ENCODE measurements around the gene PPFIBP2. TPM values are rescaled to one million over a fixed set of nuclear protein-coding genes. Genes with fewer than 3 reads are reported as not detected.

PPFIBP2 gene
- total and polyA plus RNA-seq, 2 of the 13 experiments (the other 11 are each of a cell fraction or from before 2014, with no cell fraction given), result 15.0 to 52.5 TPM

DNA sequence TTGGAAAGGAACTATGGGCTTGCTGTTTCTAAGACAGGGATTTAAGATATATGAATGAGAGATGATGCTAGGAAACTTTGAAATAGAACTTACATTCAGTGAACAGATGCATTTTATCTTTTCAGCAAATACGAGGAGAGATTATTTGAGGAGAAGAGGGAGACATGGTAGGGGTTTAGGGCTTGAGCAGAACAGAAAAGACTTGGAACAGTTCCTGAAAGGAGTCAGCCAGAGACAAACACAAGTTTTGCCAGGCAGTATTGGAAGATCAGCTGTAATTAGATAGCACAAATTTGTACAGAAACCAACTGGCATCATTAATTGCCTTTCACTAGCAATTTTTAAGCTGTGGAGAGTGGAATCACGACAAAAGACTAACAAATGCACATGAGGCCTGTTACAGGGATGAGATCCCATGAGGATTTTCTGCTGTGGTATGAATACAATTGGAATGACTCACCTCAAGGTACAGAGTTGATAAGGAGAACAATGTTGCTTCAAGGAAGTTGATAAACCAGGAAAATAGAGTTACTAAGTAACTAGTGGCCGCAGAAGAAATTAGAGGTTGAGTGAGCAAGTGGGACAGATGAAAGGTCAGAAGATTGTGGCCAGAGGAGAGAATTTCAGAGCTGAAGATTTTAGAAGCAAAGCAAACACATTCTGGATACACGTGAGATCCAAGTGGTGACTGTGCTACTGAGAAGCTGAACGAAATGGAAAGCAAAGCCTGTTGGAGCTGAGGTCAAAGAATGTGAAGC is 91.6 kb downstream of the PPFIBP2 start:
- intact Hi-C loops (cut with micrococcal nuclease; ENCODE audit: unreplicated experiment), result no loop called here
- H3K4me3 ChIP-seq (replicated peaks in 1 of 3; ENCODE audit: insufficient read depth in 1 of 3, low read depth in 2 of 3, low read length in 3 of 3), result no peak overlapping the region; a peak in 1 of 6 replicates
- WGBS (ENCODE audit: low lambda C conversion rate), result 16% methylated on average over 5 of the region's 5 CpGs
- H3K4me2 ChIP-seq (ENCODE audit: low read depth, low read length), result peak overlapping the region; percentile 39
- H2AFZ ChIP-seq (ENCODE audit: low read length), result no peak overlapping the region
- DNase-seq (ENCODE audit: low spot score) (peak; percentile 74), FAIRE-seq (peak; percentile 74), ATAC-seq (peak; percentile 65)
- in situ Hi-C loops (cut with HindIII; ENCODE audit: extremely low pct_ligation_motif_present, low pct_unique_long_range_greater_than_20kb), result no loop called here
- no peaks in the 10 kb centered on the region for H4K20me1 ChIP-seq (ENCODE audit: insufficient read depth, low read length)
- H3K9me3 ChIP-seq (ENCODE audit: low read length), result no peaks in the 10 kb centered on the region
- H3K4me1 ChIP-seq (ENCODE audit: insufficient read depth, low read length), result peaks cover 65% of the 10 kb centered on the region
- ChIA-PET CTCF (ENCODE audit: low intra/inter-chr PET ratio, low total read pairs) (no interaction called here), POLR2A (interaction anchor here (1.4 to 8.2 kb wide), 2 partner anchors 8 to 31 kb away, joined by 3 to 115 read pairs; no protein-coding TSS in a partner anchor)
- no peaks in the 10 kb centered on the region for H3K79me2 ChIP-seq (ENCODE audit: insufficient read depth, low read length)
- BruUV-seq (replicated peaks), result no TSS peak
- H3K9ac ChIP-seq (ENCODE audit: insufficient read depth, low read depth, low read length), result no peak overlapping the region
- peaks cover 6 to 12% of the 10 kb centered on the region in 2 experiments; a peak in 4 of 5 replicates for H3K36me3 ChIP-seq (replicated peaks in 1 of 2; ENCODE audit: control insufficient read depth in 1 of 2, insufficient read depth in 2 of 2, low read length in 2 of 2)
- peak overlapping the region; percentile 38 for H3K27ac ChIP-seq (ENCODE audit: extremely low read length, insufficient read depth, low read length)
- H3K27me3 ChIP-seq (ENCODE audit: control insufficient read depth in 1 of 2, insufficient read depth in 2 of 2, low read length in 2 of 2), result no peaks in the 10 kb centered on the region
- peak; percentile 77; the same call in 1 of the 2 replicates for TF ChIP-seq FOSL1 (CRISPR knock-in tag; IDR thresholded peaks at IDR 0.05; ENCODE audit: borderline replicate concordance)
- peak; percentile 57; the same call in 1 of the 2 replicates for TF ChIP-seq JUND (CRISPR knock-in tag; IDR thresholded peaks at IDR 0.05)
- no peak for TF ChIP-seq SP5 (CRISPR knock-in tag; IDR thresholded peaks at IDR 0.05; ENCODE audit: borderline replicate concordance, low read depth)
- TF ChIP-seq, protein P1, sequence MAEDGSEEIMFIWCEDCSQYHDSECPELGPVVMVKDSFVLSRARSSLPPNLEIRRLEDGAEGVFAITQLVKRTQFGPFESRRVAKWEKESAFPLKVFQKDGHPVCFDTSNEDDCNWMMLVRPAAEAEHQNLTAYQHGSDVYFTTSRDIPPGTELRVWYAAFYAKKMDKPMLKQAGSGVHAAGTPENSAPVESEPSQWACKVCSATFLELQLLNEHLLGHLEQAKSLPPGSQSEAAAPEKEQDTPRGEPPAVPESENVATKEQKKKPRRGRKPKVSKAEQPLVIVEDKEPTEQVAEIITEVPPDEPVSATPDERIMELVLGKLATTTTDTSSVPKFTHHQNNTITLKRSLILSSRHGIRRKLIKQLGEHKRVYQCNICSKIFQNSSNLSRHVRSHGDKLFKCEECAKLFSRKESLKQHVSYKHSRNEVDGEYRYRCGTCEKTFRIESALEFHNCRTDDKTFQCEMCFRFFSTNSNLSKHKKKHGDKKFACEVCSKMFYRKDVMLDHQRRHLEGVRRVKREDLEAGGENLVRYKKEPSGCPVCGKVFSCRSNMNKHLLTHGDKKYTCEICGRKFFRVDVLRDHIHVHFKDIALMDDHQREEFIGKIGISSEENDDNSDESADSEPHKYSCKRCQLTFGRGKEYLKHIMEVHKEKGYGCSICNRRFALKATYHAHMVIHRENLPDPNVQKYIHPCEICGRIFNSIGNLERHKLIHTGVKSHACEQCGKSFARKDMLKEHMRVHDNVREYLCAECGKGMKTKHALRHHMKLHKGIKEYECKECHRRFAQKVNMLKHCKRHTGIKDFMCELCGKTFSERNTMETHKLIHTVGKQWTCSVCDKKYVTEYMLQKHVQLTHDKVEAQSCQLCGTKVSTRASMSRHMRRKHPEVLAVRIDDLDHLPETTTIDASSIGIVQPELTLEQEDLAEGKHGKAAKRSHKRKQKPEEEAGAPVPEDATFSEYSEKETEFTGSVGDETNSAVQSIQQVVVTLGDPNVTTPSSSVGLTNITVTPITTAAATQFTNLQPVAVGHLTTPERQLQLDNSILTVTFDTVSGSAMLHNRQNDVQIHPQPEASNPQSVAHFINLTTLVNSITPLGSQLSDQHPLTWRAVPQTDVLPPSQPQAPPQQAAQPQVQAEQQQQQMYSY (CRISPR knock-in tag; IDR thresholded peaks at IDR 0.05), result 0 out of 2 replicates have a peak, but pooled peaks have one; percentile 15
- TF ChIP-seq, protein P2, sequence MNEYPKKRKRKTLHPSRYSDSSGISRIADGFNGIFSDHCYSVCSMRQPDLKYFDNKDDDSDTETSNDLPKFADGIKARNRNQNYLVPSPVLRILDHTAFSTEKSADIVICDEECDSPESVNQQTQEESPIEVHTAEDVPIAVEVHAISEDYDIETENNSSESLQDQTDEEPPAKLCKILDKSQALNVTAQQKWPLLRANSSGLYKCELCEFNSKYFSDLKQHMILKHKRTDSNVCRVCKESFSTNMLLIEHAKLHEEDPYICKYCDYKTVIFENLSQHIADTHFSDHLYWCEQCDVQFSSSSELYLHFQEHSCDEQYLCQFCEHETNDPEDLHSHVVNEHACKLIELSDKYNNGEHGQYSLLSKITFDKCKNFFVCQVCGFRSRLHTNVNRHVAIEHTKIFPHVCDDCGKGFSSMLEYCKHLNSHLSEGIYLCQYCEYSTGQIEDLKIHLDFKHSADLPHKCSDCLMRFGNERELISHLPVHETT (CRISPR knock-in tag; conservative IDR thresholded peaks at IDR 0.05), result no peak
- no peak for TF ChIP-seq ZNF550 (CRISPR knock-in tag; IDR thresholded peaks at IDR 0.05; ENCODE audit: borderline replicate concordance)
- TF ChIP-seq PAWR (CRISPR knock-in tag; IDR thresholded peaks at IDR 0.05; ENCODE audit: borderline replicate concordance), result no peak
- no peak for TF ChIP-seq NFKB2 (CRISPR knock-in tag; IDR thresholded peaks at IDR 0.05; ENCODE audit: borderline replicate concordance)
- no peak for TF ChIP-seq ZSCAN31 (CRISPR knock-in tag; IDR thresholded peaks at IDR 0.05; ENCODE audit: low read depth)
- no peak for TF ChIP-seq NFKBIZ (CRISPR knock-in tag; IDR thresholded peaks at IDR 0.05)
- peak; percentile 40; the same call in 1 of the 2 replicates for TF ChIP-seq NR2F6 (IDR thresholded peaks at IDR 0.05)
- no peak for TF ChIP-seq NR2F6 (CRISPR knock-in tag; IDR thresholded peaks at IDR 0.05)
- TF ChIP-seq NR1H2 (CRISPR knock-in tag; IDR thresholded peaks at IDR 0.05; ENCODE audit: borderline replicate concordance, low read depth), result no peak
- peak; percentile 36; the same call in 1 of the 2 replicates for TF ChIP-seq HNF4A (CRISPR knock-in tag; IDR thresholded peaks at IDR 0.05)
- no peak for TF ChIP-seq ZNF20 (CRISPR knock-in tag; IDR thresholded peaks at IDR 0.05)
- TF ChIP-seq ZNF432 (CRISPR knock-in tag; IDR thresholded peaks at IDR 0.05; ENCODE audit: borderline replicate concordance), result no peak
